Measurements from ENCODE around the gene TOR2A.
"Not testable (repeated sequence)": the region's sequence is repeated elsewhere in the genome, so short reads cannot be mapped to it uniquely, and the experiment has no call there.

TOR2A gene

GRCh38 chr9:127761061-127761460 is 26.0 kb upstream of the TOR2A start:
- no peak for DNase-seq (ENCODE audit: low read depth in 2 of 2)
- H3K4me3 ChIP-seq (replicated peaks in 1 of 2; ENCODE audit: low read depth in 2 of 2, low read length in 2 of 2), result no peak overlapping the region
- no peak for TF ChIP-seq CTCF (IDR thresholded peaks at IDR 0.05; ENCODE audit: low read depth, low read length)

- no peak overlapping the region for H3K4me3 ChIP-seq (replicated peaks in 1 of 2; ENCODE audit: low read depth in 2 of 2, low read length in 2 of 2)
- no peak for TF ChIP-seq CTCF (IDR thresholded peaks at IDR 0.05; ENCODE audit: low read depth, low read length)
- no peak for DNase-seq (ENCODE audit: low read depth in 2 of 2)
Observed at GRCh38 chr9:127758843-127759242, 23.7 kb upstream of the TOR2A start.

GRCh38 chr9:127756776-127757175 is 21.7 kb upstream of the TOR2A start:
- not testable (repeated sequence) for H3K4me3 ChIP-seq (replicated peaks in 1 of 2; ENCODE audit: low read depth in 2 of 2, low read length in 2 of 2); DNase-seq (ENCODE audit: low read depth in 2 of 2)

- H3K4me3 ChIP-seq (replicated peaks in 1 of 2; ENCODE audit: low read depth in 2 of 2, low read length in 2 of 2), result no peak overlapping the region
- no peak for TF ChIP-seq CTCF (IDR thresholded peaks at IDR 0.05; ENCODE audit: low read depth, low read length)
- DNase-seq (ENCODE audit: low read depth in 2 of 2), result no peak
Observed at GRCh38 chr9:127756233-127756632, 21.1 kb upstream of the TOR2A start.

GRCh38 chr9:127755061-127756060 is 20.3 kb upstream of the TOR2A start:
- H3K4me3 ChIP-seq (replicated peaks in 1 of 2; ENCODE audit: low read depth in 2 of 2, low read length in 2 of 2), result no peak overlapping the region
- no peak for DNase-seq (ENCODE audit: low read depth in 2 of 2)
- no peak for TF ChIP-seq CTCF (IDR thresholded peaks at IDR 0.05; ENCODE audit: low read depth, low read length)

- H3K4me3 ChIP-seq (replicated peaks in 1 of 2; ENCODE audit: low read depth in 2 of 2, low read length in 2 of 2), result no peak overlapping the region
- TF ChIP-seq CTCF (IDR thresholded peaks at IDR 0.05; ENCODE audit: low read depth, low read length), result no peak
- no peak for DNase-seq (ENCODE audit: low read depth in 2 of 2)
Observed at GRCh38 chr9:127754099-127755060, 19.3 kb upstream of the TOR2A start.

- no peak for DNase-seq (ENCODE audit: low read depth in 2 of 2)
- no peak for TF ChIP-seq CTCF (IDR thresholded peaks at IDR 0.05; ENCODE audit: low read depth, low read length)
- no peak overlapping the region for H3K4me3 ChIP-seq (replicated peaks in 1 of 2; ENCODE audit: low read depth in 2 of 2, low read length in 2 of 2)
Observed at GRCh38 chr9:127753622-127754021, 18.5 kb upstream of the TOR2A start.
